Thoracic aorta (tissue), 2 donors: ENCODE data around the gene AOAH. TPM values are rescaled to one million over a fixed set of nuclear protein-coding genes. Genes with fewer than 3 reads are reported as not detected.
"Not testable (repeated sequence)": the region's sequence is repeated elsewhere in the genome, so short reads cannot be mapped to it uniquely, and the experiment has no call there.

Experiments used
- ATAC-seq: fragments of 150-250 bp; one replicate; pipeline ENCODE4 v1.8.0; 2017; ENCODE audit warnings: low read depth; ENCODE audit not compliant: insufficient number of reproducible peaks, low FRiP score
- DNase-seq: peaks from one replicate; pipeline ENCODE4 v3.0.0-alpha.2; 2020; ENCODE audit warnings: low spot score
- H3K27ac ChIP-seq, 2 donors: fragments of 200-600 bp; sonication (generic); 1 replicate in 1 of 2; 2 replicates in 1 of 2; pipeline ENCODE4 v1.5.1; 2016; ENCODE audit warnings: mild to moderate bottlenecking in 2 of 2, moderate library complexity in 2 of 2
- H3K27me3 ChIP-seq: fragments of 200-600 bp; sonication (generic); replicated peaks from 2 replicates; pipeline ENCODE4 v1.6.0; 2016; ENCODE audit warnings: mild to moderate bottlenecking; ENCODE audit not compliant: insufficient read depth
- H3K36me3 ChIP-seq: fragments of 200-600 bp; sonication (generic); one replicate; pipeline ENCODE4 v1.5.1; 2016
- H3K4me1 ChIP-seq, 2 donors: fragments of 200-600 bp; sonication (generic); 1 replicate in 1 of 2; 2 replicates in 1 of 2; pipeline versions ENCODE4 v1.5.1 to v1.6.0; 2016; ENCODE audit warnings: low read depth in 2 of 2, mild to moderate bottlenecking in 1 of 2; ENCODE audit not compliant: control insufficient read depth in 1 of 2
- H3K4me3 ChIP-seq: fragments of 200-600 bp; sonication (generic); 2 replicates; pipeline ENCODE4 v1.5.1; 2016; ENCODE audit warnings: mild to moderate bottlenecking
- H3K9me3 ChIP-seq: fragments of 200-600 bp; sonication (generic); 2 replicates; pipeline ENCODE4 v1.5.1; 2016
- total RNA-seq, 2 donors: library from RNA; depleted of rRNA; stranded (reverse); fragments of >200 nt; gene quantifications; one replicate each; pipeline versions ENCODE4 v1.1.0 to v1.2.3, GENCODE V29; 2016
- TF ChIP-seq, protein P1 (sequence below): fragments of 200-600 bp; sonication (generic); IDR thresholded peaks from one replicate; pipeline ENCODE4 v1.5.1; 2019; ENCODE audit warnings: antibody characterized with exemption

Gene AOAH
- total RNA-seq, 2 donors from 2014 or later, result 20.2 to 22.6 TPM

GRCh38 chr7:36506130-36506798, 218.0 kb downstream of the AOAH start:
- DNase-seq, result no peak
- no peak overlapping the region for H3K4me3 ChIP-seq
- H3K36me3 ChIP-seq, result no peaks in the 10 kb centered on the region
- no peak overlapping the region for H3K27ac ChIP-seq
- TF ChIP-seq, protein P1, sequence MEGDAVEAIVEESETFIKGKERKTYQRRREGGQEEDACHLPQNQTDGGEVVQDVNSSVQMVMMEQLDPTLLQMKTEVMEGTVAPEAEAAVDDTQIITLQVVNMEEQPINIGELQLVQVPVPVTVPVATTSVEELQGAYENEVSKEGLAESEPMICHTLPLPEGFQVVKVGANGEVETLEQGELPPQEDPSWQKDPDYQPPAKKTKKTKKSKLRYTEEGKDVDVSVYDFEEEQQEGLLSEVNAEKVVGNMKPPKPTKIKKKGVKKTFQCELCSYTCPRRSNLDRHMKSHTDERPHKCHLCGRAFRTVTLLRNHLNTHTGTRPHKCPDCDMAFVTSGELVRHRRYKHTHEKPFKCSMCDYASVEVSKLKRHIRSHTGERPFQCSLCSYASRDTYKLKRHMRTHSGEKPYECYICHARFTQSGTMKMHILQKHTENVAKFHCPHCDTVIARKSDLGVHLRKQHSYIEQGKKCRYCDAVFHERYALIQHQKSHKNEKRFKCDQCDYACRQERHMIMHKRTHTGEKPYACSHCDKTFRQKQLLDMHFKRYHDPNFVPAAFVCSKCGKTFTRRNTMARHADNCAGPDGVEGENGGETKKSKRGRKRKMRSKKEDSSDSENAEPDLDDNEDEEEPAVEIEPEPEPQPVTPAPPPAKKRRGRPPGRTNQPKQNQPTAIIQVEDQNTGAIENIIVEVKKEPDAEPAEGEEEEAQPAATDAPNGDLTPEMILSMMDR, result no peak
- no peaks in the 10 kb centered on the region for H3K9me3 ChIP-seq
- H3K4me1 ChIP-seq, result no peaks in the 10 kb centered on the region
- no peaks in the 10 kb centered on the region for H3K27me3 ChIP-seq
- ATAC-seq, result no peak

DNA sequence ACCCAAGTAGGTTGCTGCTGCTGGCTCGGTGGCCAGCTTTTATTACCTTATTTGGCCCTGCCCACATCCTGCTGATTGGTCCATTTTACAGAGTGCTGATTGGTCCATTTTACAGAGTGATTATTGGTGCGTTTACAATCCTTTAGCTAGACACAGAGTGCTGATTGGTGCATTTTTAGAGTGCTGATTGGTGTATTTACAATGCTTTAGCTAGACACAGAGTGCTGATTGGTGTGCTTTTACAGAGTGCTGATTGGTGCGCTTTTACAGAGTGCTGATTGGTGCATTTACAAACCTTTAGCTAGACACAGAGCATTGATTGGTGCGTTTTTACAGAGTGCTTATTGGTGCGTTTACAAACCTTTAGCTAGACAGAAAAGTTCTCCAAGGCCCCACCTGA, 219.7 kb downstream of the AOAH start:
- not testable (repeated sequence) for DNase-seq, H3K4me1 ChIP-seq, H3K27me3 ChIP-seq, H3K4me3 ChIP-seq, ATAC-seq, H3K27ac ChIP-seq, H3K36me3 ChIP-seq, H3K9me3 ChIP-seq

DNA sequence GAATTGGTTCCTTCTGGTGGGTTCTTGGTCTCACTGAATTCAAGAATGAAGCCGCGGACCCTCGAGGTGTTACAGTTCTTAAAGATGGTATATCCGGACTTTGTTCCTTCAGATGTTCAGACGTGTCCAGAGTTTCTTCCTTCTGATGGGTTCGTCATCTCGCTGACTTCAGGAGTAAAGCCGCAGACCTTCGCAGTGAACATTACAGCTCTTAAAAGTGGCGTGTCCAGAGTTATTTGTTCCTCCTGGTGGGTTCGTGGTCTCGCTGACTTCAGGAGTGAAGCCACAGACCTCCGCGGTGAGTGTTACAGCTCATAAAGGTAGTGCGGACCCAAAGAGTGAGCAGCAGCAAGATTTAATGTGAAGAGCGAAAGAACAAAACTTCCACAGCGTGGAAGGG, 220.1 kb downstream of the AOAH start:
- not testable (repeated sequence) for H3K9me3 ChIP-seq, ATAC-seq, H3K27me3 ChIP-seq, DNase-seq, H3K4me1 ChIP-seq, H3K4me3 ChIP-seq, H3K36me3 ChIP-seq, H3K27ac ChIP-seq

- H3K27me3 ChIP-seq, result no peaks in the 10 kb centered on the region
- H3K9me3 ChIP-seq, result no peaks in the 10 kb centered on the region
- H3K36me3 ChIP-seq, result no peaks in the 10 kb centered on the region
- DNase-seq (no peak), ATAC-seq (no peak)
- H3K4me3 ChIP-seq, result no peak overlapping the region
- TF ChIP-seq, protein P1, result no peak
- no peak overlapping the region for H3K27ac ChIP-seq
- no peaks in the 10 kb centered on the region for H3K4me1 ChIP-seq
Observed at GRCh38 chr7:36497775-36498174, 226.5 kb downstream of the AOAH start.

- not testable (repeated sequence) for ATAC-seq, DNase-seq, H3K4me1 ChIP-seq, H3K27ac ChIP-seq, H3K4me3 ChIP-seq, H3K27me3 ChIP-seq, H3K9me3 ChIP-seq, H3K36me3 ChIP-seq
Observed at GRCh38 chr7:36497176-36497575, 227.1 kb downstream of the AOAH start.

- ATAC-seq, result no peak
- TF ChIP-seq, protein P1, result no peak
- H3K27me3 ChIP-seq, result no peaks in the 10 kb centered on the region
- H3K9me3 ChIP-seq, result no peaks in the 10 kb centered on the region
- H3K4me1 ChIP-seq, result no peaks in the 10 kb centered on the region
- no peak for DNase-seq
- H3K27ac ChIP-seq, result no peak overlapping the region
- no peaks in the 10 kb centered on the region for H3K36me3 ChIP-seq
- no peak overlapping the region for H3K4me3 ChIP-seq
Observed at GRCh38 chr7:36496576-36496975, 227.7 kb downstream of the AOAH start.

- ATAC-seq (no peak), DNase-seq (no peak)
- no peaks in the 10 kb centered on the region for H3K36me3 ChIP-seq
- no peaks in the 10 kb centered on the region for H3K4me1 ChIP-seq
- no peaks in the 10 kb centered on the region for H3K9me3 ChIP-seq
- no peaks in the 10 kb centered on the region for H3K27me3 ChIP-seq
- no peak overlapping the region for H3K4me3 ChIP-seq
- H3K27ac ChIP-seq, result no peak overlapping the region
- TF ChIP-seq, protein P1, result no peak
Observed at GRCh38 chr7:36491317-36491716, 233.0 kb downstream of the AOAH start.
